ENCODE data around the gene EGFL7. TPM values are rescaled to one million over a fixed set of nuclear protein-coding genes. Genes with fewer than 3 reads are reported as not detected.

EGFL7 gene
- total RNA-seq, 1 experiment from 2014 or later: 38.0 TPM

DNA sequence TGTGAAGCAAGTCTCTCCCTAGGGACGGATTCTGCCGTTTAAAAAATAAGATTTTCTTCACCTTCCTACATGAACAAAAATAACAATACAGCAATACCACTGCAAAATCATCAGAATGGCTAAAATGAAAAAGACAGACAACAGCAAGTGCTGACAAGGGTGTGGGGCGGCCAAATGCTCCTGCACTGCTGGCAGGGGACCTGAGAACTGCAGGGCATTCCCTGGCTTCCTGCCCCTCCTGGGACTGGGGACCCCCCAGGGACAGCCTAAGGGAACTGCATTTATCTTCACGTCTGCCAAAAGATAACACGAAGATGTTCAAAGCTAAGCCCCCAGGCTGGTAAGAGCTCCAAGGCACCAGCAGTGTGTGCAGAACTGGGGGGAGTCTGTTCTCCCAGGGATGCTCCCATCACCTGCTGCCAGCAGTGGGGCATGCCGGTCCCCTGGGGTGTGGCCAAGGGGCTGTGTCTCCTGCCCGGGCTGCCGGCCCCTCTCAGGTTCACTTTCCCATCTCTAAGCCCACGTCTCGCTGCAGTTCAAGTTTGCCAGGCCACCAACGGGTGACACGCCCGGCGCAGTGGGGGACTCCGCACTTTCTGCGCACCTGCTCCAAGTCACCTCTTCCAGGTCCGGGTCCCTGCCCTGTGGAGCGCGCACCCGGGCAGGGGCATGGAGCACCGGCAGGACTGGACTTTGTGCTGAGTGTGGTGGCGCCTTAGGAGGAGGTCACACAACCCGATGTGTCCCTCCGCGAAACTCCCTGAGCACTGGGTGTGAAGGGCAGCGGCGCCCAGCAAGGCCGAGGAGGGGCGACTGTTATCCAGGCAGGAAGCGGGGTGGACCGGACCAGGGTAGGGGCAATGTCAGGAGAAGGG is 4.5 kb upstream of the EGFL7 start:
- no peak overlapping the region for H3K27ac Mint-ChIP-seq
- no peak overlapping the region for H4K91ac ChIP-seq (ENCODE audit: insufficient read length, low read depth, low read length)
- no peak overlapping the region for H3K27ac ChIP-seq (ENCODE audit: insufficient read length, low read depth, low read length)
- no CpG with 5 or more reads among the region's 31 CpGs for WGBS (ENCODE audit: extremely low coverage, insufficient read length, low lambda C conversion rate)
- TF ChIP-seq, protein P1, sequence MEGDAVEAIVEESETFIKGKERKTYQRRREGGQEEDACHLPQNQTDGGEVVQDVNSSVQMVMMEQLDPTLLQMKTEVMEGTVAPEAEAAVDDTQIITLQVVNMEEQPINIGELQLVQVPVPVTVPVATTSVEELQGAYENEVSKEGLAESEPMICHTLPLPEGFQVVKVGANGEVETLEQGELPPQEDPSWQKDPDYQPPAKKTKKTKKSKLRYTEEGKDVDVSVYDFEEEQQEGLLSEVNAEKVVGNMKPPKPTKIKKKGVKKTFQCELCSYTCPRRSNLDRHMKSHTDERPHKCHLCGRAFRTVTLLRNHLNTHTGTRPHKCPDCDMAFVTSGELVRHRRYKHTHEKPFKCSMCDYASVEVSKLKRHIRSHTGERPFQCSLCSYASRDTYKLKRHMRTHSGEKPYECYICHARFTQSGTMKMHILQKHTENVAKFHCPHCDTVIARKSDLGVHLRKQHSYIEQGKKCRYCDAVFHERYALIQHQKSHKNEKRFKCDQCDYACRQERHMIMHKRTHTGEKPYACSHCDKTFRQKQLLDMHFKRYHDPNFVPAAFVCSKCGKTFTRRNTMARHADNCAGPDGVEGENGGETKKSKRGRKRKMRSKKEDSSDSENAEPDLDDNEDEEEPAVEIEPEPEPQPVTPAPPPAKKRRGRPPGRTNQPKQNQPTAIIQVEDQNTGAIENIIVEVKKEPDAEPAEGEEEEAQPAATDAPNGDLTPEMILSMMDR (conservative IDR thresholded peaks at IDR 0.05): no peak
- H3K79me2 ChIP-seq (ENCODE audit: insufficient read depth, low read length): no peaks in the 10 kb centered on the region
- H3K36me3 Mint-ChIP-seq (ENCODE audit: insufficient read depth in 1 of 3, low read depth in 3 of 3): no peaks in the 10 kb centered on the region
- no peaks in the 10 kb centered on the region for H3K79me1 ChIP-seq (ENCODE audit: insufficient read depth, low read depth, low read length, poor library complexity, severe bottlenecking)
- 0 out of 2 replicates have a peak, but pooled peaks cover 3% of the 10 kb centered on the region for H3K27me3 Mint-ChIP-seq (ENCODE audit: low read depth)
- no peak overlapping the region for H2BK5ac ChIP-seq (ENCODE audit: insufficient read length, low read length)
- no peak overlapping the region for H3K23ac ChIP-seq (ENCODE audit: insufficient read length, low read depth, low read length)
- H2BK120ac ChIP-seq (ENCODE audit: low read depth, low read length, poor library complexity, severe bottlenecking): no peak overlapping the region
- H3T11ph ChIP-seq (ENCODE audit: low read length): no peak overlapping the region
- H3K14ac ChIP-seq (ENCODE audit: insufficient read depth, low read length): no peak overlapping the region; the same call in 1 of the 2 replicates
- H3K23me2 ChIP-seq (ENCODE audit: insufficient read length, low read depth, low read length, poor library complexity, severe bottlenecking): no peaks in the 10 kb centered on the region
- no peaks in the 10 kb centered on the region for H3K9me3 Mint-ChIP-seq
- H2BK20ac ChIP-seq (ENCODE audit: low read depth, low read length, poor library complexity, severe bottlenecking): no peak overlapping the region
- no peaks in the 10 kb centered on the region for H4K20me1 ChIP-seq (ENCODE audit: control insufficient read depth, insufficient read depth, insufficient read length)
- no peak overlapping the region for H3K9ac ChIP-seq (ENCODE audit: extremely low read depth, insufficient read length, low read length)
- no peak overlapping the region for H3K4me2 ChIP-seq (ENCODE audit: insufficient read depth, insufficient read length, low read length)
- H4K5ac ChIP-seq (ENCODE audit: insufficient read length, low read depth, low read length): no peak overlapping the region
- DNase-seq: no peak
- H3K4me3 Mint-ChIP-seq: no peak overlapping the region
- no peak overlapping the region for H2BK12ac ChIP-seq (ENCODE audit: insufficient read length, low read depth, low read length)
- no peak overlapping the region for H2BK15ac ChIP-seq (ENCODE audit: low read depth, low read length)
- H2AK5ac ChIP-seq (ENCODE audit: insufficient read length, low read length): no peak overlapping the region
- no peak overlapping the region for H4K8ac ChIP-seq (replicated peaks; ENCODE audit: insufficient read length, low read depth, low read length)
- no peak overlapping the region for H3K18ac ChIP-seq (ENCODE audit: insufficient read length, low read depth, low read length)
- H3K4ac ChIP-seq (ENCODE audit: low read depth, low read length): no peak overlapping the region
- no peaks in the 10 kb centered on the region for H3K27me3 ChIP-seq (ENCODE audit: insufficient read depth, low read length)
- peaks cover 0 to 2% of the 10 kb centered on the region in 2 experiments; a peak in 1 of 4 replicates for H3K4me1 Mint-ChIP-seq
- H3K56ac ChIP-seq (ENCODE audit: insufficient read length, low read depth, low read length): no peak overlapping the region
- no peaks in the 10 kb centered on the region for H3K9me3 ChIP-seq (ENCODE audit: control insufficient read depth, low read depth, low read length)
- no peak overlapping the region for H2AFZ ChIP-seq (ENCODE audit: low read length)
- no peaks in the 10 kb centered on the region for H3K4me1 ChIP-seq (ENCODE audit: insufficient read depth, low read length)

Measured in H9 (cell line).